Measurements from ENCODE around the gene CDK8. TPM values are rescaled to one million over a fixed set of nuclear protein-coding genes. Genes with fewer than 3 reads are reported as not detected.

CDK8 gene
- total and polyA plus RNA-seq, 9 of the 15 experiments (the other 6 are each of a cell fraction or from before 2014, with no cell fraction given): 11.3 to 33.7 (median 20.3) TPM

DNA sequence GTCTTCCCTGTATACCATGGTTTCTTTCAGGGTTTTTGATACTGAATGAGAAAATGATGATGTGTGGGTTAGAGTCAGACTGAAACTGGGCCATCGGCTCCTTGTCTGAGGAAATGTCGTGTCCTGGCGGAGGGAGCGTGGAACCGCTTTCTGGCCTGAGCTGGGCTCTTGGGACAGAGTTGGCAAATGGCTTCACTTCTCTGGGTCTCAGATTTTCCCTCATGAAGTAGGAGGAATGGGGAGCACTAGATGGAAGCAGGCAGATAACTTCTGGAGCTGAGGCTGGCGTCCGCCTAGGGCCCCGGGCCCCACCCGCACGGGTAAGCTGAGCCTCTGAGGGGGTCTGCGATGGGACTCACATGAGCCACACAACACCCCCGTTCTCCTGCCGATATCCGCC lies 170.3 kb downstream of the CDK8 start (continued):
- TF ChIP-seq PRDM10 (IDR thresholded peaks at IDR 0.05; ENCODE audit: partially characterized antibody): no peak
- no peak for TF ChIP-seq ZNF586 (CRISPR knock-in tag; conservative IDR thresholded peaks at IDR 0.05)
- no peak for TF ChIP-seq KDM1A (IDR thresholded peaks at IDR 0.05)
- TF ChIP-seq SAFB2 (IDR thresholded peaks at IDR 0.05; ENCODE audit: borderline replicate concordance, low read depth, low read length, severe bottlenecking): no peak
- TF ChIP-seq ZNF121 (CRISPR knock-in tag; conservative IDR thresholded peaks at IDR 0.05): no peak
- no peak for TF ChIP-seq ZNF75A (CRISPR knock-in tag; IDR thresholded peaks at IDR 0.05)

Measured in K562 (cell line).